Measurements from ENCODE around the gene TMEM86A.

The TMEM86A gene

GRCh38 chr11:18700375-18700774, 1.8 kb downstream of the TMEM86A start:
- no peak for DNase-seq (ENCODE audit: low spot score)

DNA sequence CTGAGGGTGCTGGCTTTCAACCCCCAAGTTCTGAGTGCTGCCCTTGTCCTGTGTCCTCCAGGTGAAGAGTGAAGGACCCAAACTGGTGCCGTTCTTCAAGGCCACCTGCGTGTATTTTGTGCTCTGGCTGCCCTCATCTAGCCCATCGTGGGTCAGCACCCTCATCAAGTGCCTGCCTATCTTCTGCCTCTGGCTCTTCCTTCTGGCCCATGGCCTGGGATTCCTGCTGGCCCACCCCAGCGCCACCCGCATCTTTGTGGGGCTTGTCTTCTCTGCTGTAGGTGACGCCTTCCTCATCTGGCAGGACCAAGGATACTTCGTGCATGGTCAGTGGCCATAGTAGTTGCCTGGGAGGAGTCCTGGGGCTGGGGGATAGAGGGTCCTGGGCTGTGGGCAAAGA, 2.3 kb downstream of the TMEM86A start:
- no peak for DNase-seq (ENCODE audit: low spot score)

DNA sequence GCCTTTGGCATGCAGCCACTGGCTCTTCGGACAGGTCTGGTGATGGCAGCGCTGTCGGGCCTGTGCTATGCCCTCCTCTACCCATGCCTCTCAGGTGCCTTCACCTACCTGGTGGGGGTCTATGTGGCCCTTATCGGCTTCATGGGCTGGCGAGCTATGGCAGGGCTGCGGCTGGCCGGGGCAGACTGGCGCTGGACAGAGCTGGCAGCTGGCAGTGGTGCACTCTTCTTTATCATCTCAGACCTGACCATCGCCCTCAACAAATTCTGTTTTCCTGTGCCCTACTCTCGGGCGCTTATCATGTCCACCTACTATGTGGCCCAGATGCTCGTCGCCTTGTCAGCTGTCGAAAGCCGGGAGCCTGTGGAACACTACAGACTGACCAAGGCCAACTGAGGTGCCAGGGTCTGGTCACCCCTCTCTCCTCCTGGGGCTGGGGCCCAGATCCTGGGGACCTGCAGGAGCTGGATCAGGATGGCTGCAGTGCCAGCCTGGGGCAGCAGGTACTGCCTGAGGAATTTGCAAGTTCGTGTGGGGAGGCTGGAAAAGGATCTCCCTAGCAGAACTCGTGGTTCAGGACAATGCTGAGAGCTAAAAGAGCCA, 3.1 kb downstream of the TMEM86A start:
- DNase-seq (ENCODE audit: low spot score) = no peak

- no peak for DNase-seq (ENCODE audit: low spot score)
Measured at GRCh38 chr11:18703001-18703763, 4.6 kb downstream of the TMEM86A start.

DNA sequence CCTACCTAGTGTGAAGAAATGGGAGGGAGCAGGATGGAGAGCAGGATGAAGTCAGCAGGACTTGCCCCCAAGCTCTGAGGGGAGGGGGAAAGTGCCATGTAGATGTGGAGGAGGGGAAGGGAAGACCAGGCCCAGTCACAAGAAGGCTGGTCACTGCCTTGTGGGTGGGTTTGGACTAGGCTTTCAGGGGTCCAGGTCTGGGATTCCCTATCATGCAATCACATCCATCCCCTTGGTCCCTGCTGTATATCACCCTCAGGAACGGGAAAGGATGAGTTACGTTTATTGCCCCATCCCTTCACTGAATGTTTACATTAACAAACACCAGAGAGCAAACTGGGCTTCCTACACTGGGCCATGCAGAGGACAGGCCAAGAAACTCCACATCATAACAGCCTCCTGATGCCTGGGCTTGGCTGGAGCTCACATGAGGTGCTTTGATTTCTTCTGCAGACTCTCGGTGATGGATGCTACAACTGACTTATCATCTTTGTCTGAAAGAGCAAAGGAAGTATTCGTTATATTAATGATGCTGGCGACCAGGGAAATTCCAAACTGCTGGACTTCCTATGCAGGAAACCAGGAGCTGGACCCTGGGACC, 5.6 kb downstream of the TMEM86A start:
- no peak for DNase-seq (ENCODE audit: low spot score)

DNA sequence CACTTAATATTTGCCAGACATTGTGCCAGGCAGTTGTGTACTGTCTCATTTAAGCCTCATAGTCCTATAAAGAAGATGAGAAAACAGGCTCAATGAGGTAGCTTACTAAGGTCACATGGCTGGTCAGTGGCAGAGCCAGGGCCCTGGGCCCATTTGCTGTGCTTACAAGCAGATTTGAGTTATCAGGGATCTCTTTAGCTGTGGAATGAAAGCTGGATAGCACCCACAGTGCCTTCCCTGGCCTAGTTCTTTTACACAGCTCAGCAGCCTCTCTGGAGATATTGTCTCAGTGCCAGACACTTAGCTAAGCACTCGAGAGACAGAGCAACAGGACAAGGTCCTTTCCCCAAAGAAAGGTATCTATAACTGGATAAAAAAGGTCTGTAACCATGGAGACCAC, 6.1 kb downstream of the TMEM86A start:
- no peak for DNase-seq (ENCODE audit: low spot score)

DNA sequence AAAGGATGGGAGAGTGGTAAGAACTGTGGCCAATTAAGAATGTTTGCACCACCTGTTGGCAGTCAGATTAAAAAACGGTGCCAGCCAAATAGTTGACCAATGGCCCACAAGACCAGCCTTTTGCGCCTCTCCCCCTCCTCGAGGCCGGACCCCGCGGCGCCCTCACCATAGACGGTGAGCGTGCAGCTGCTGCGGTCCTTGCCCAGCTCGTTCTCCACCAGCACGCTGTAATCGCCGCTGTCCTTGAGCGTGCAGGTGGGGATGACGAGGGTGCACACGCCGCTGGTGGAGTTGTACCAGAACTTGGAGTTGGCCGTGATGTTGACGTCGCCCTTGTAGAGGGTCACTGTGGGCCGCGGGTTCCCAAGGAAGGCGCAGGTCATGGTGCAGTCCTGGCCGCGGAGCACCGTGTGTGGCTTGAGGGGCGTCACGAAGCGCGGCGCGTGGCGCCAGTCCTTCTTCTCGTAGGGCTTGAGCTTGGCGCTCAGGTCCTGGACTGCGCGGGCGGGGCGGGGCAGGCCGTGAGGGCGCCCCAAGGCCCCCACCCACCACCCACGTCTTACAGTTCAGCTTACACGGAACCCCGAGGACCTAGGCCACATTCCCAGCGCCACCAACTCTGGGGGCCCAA, 7.2 kb downstream of the TMEM86A start:
- DNase-seq (ENCODE audit: low spot score) = no peak

GRCh38 chr11:18706330-18707243, 8.0 kb downstream of the TMEM86A start:
- DNase-seq (ENCODE audit: low spot score) = no peak

DNA sequence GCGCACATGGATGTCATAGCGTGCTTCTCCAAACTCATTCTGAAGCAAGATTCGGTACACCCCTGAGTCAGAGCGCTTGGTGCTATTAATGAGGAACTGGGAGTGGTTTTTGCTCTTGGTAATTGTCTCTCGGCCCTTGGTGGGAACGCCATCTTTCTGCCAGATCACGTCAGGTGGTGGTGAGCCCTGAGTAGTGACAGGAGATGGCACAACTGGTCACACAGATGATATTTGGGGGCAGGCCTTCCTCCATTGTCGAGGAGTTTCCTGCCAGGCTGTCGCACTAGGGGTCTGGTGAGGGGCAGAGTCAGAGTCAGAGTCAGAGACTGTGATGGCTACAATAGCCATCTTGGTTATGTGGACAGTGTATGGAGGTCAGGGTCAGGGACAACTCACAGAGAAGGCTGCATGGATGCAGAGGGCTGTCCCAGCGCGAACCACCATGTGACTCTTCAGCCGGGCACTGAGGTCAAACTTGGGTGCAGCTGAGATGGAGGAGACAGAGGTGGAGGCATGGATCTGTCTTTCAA, 9.3 kb downstream of the TMEM86A start:
- no peak for DNase-seq (ENCODE audit: low spot score)

DNA sequence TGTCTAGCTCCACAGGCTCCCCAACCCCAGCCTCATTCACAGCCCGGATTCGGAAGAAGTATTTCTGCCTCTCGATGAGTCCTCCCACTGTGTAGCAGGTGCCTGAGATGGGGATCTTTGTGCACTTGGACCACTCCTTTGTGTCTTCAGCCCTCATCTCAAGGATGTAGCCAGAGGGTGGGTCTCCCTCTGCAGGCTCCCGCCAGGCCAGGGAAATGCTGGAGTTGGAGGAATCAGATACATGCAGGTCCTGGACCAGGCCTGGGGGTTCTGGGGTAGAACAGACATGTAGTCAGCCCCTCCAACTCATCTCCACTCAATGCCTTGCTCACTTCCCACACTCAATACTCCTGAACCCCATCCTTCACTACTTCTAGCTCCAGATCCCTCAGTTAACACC, 10.8 kb downstream of the TMEM86A start:
- DNase-seq (ENCODE audit: low spot score) = no peak

- no peak for DNase-seq (ENCODE audit: low spot score)
Measured at GRCh38 chr11:18710545-18710944, 12.0 kb downstream of the TMEM86A start.

GRCh38 chr11:18713646-18714442, 15.3 kb downstream of the TMEM86A start:
- DNase-seq (ENCODE audit: low spot score) = no peak

GRCh38 chr11:18714443-18714780, 15.8 kb downstream of the TMEM86A start:
- no peak for DNase-seq (ENCODE audit: low spot score)

- no peak for DNase-seq (ENCODE audit: low spot score)
Measured at GRCh38 chr11:18715476-18715875, 16.9 kb downstream of the TMEM86A start.

- no peak for DNase-seq (ENCODE audit: low spot score)
Measured at GRCh38 chr11:18720091-18720807, 21.7 kb downstream of the TMEM86A start.

DNA sequence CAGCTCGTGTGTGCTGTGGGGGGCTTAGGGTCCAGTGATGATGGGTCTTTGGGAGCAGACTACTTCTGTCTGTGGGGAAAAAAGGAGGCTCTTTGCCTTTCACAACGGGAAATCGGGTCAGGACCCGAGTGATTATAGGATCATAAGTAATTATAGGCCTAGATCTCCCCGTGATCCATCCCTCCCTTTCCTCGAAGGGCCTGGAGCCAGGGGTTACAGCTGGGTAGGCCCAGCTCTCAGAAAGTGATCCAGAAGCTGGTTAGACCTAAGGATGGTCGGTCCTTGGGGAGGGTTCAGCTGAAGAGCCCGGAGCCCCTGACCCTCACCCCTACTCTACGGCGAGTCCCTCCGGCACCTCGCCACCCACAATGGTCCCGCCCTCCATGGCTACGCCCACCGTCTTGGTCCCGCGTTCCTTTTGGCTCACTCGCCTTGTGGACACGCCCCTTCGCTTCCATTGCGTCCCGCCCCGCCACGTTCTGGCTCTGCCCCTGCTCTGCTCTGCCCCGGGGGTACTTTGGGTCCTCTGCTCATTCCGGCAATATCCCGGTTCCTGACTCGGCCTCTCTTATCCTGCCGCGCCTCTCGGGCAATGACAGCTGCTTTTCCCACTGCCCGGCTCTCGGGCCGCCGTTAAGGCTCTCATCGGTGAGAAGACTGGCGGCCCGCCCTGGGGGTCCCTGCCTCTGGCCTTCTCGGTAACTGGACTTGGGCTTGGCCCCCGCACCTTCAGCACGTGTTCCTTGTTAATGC, 22.4 kb downstream of the TMEM86A start:
- DNase-seq (ENCODE audit: low spot score) = peak; percentile 56

DNA sequence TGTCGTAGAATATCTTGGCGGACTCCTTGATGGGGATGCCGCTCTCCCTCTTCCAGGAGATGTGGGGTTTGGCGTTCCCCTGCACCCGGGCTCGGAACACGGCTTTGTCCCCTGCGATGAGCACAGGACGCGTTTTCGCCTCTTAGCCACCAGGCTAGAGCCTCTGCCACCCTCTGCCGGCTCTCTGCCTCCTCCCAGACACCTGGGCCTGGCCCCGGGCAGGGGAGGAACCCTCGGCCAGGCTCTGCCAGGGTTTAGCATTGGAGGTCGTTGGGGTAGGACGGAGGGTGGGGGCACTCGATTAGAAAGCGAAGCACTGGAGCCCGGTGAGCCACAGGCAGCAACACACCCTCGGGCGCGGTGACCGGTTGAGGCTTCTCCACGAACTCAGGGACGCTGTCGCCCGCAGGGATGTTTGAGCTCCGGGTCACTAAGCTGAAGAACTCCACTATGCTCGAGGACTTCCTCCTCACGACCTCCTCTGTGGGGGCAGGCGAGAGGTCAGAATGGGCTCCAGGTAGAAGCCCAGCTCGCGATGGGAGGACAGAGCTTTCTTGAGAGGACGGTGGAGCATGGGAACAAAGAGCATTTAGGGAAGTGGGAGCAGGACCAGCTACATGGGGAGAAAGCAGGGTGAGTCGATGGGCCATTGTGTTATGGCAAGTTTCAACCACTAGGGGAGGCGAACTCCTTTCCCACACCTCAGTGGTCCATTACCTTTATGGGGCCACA, 23.1 kb downstream of the TMEM86A start:
- DNase-seq (ENCODE audit: low spot score) = peak; percentile 52

- no peak for DNase-seq (ENCODE audit: low spot score)
Measured at GRCh38 chr11:18722293-18722637, 23.7 kb downstream of the TMEM86A start.

GRCh38 chr11:18723991-18724390, 25.4 kb downstream of the TMEM86A start:
- DNase-seq (ENCODE audit: low spot score) = no peak

Measured in activated CD4-positive, alpha-beta T cell treated with anti-CD3 and anti-CD28 coated beads, Interleukin-2, Interleukin-4, amounts not matched to agents 100 ng/mL and 50 ng/mL, durations not matched to agents 16 hours and 8 hours (primary cell).